Natural killer cell treated with Interleukin-12 subunit alpha and Interleukin-12 subunit beta and Interleukin-15 and Interleukin-18, amount 100 ng/mL, for 72 hours (primary cell): ENCODE data around the gene KANK3. TPM values are rescaled to one million over a fixed set of nuclear protein-coding genes. Genes with fewer than 3 reads are reported as not detected.
"Not testable (repeated sequence)": the region's sequence is repeated elsewhere in the genome, so short reads cannot be mapped to it uniquely, and the experiment has no call there.

ENCODE experiments used
- ATAC-seq, 2 donors: fragments of 150-1000 bp; cut with Tn5 transposase in 1 of 2; sonication (Bioruptor Pico), chemical (Tn5 transposase) in 1 of 2; 2 replicates each; pipeline ENCODE4 v1.10.0; 2021
- DNase-seq: peaks from one replicate; pipeline ENCODE4 v3.0.0; 2022; ENCODE audit warnings: low spot score
- H3K27ac Mint-ChIP-seq, 2 donors: 1 replicate in 1 of 2; 2 replicates in 1 of 2; pipeline ENCODE4 v1.8.0; 2022; ENCODE audit warnings: mixed read lengths in 2 of 2, mild to moderate bottlenecking in 1 of 2, moderate library complexity in 1 of 2
- H3K27me3 Mint-ChIP-seq, 2 donors: 1 replicate in 1 of 2; 2 replicates in 1 of 2; pipeline ENCODE4 v1.8.0; 2022; ENCODE audit warnings: mixed read lengths in 2 of 2
- H3K36me3 Mint-ChIP-seq: one replicate; pipeline ENCODE4 v1.8.0; 2022; ENCODE audit warnings: mixed read lengths
- H3K4me1 Mint-ChIP-seq, 2 donors: 1 replicate in 1 of 2; 2 replicates in 1 of 2; pipeline ENCODE4 v1.8.0; 2022; ENCODE audit warnings: low read depth in 2 of 2, mixed read lengths in 2 of 2, mild to moderate bottlenecking in 1 of 2
- H3K4me3 Mint-ChIP-seq: one replicate; pipeline ENCODE4 v1.8.0; 2022; ENCODE audit warnings: mixed read lengths
- H3K9me3 Mint-ChIP-seq: 2 replicates; pipeline ENCODE4 v1.8.0; 2022; ENCODE audit warnings: mixed read lengths
- total RNA-seq, 2 donors: library from RNA; stranded (reverse); gene quantifications; one replicate each; pipeline ENCODE4 v1.2.3, GENCODE V29; 2022

The KANK3 gene
- total RNA-seq, 2 donors from 2014 or later: 1.5 to 4.4 TPM

DNA sequence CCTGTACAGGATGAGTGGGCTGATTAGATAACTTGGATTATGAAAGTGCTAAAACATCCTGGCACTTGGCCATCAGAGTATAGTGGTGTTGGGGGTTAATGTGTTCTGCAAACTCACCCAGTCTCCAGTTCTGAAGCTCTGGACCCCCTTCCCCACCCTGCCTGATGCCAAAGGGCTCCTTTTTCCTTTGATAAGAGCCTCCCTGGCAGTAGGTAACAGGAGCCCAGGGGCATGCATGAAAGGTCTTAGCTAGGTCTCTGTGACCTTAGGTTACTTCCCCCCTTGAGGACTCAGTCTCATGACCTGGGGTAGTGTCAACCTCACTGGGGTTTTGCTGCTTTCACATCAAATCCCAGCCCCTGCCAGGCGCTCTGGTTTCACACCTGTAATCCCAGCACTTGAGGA, 19.3 kb downstream of the KANK3 start:
- Mint-ChIP-seq H3K4me3 (peak overlapping the region; percentile 100), H3K27ac (no peak overlapping the region)

DNA sequence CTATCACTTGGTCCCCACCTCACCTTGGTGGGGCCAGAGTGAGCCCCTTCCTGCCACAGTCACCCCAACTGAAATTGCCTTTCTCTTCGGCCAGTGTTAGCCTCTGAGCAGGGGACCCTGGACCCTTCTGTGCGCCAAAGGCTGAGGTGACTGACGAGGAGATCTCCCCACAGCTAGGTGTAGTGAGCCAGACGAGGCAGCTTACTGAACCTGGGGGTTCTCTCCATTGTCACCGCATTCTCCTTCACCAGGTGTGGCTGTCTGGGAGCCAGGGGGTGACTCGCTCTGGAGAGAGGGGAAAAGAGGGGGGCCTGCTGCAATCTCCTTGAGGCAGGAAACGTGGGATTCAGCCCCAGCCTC, 20.4 kb downstream of the KANK3 start:
- peak overlapping the region; percentile 100 for H3K4me3 Mint-ChIP-seq
- DNase-seq: peak; percentile 25
- peaks cover 19 to 25% of the 10 kb centered on the region in 2 donors for H3K4me1 Mint-ChIP-seq
- no peaks in the 10 kb centered on the region for H3K27me3 Mint-ChIP-seq
- H3K27ac Mint-ChIP-seq: peak overlapping the region; percentile 96 to 99
- no peak for ATAC-seq
- peaks cover 5% of the 10 kb centered on the region for H3K36me3 Mint-ChIP-seq
- H3K9me3 Mint-ChIP-seq: no peaks in the 10 kb centered on the region

More for the DNA sequence above, 19.3 kb downstream of the KANK3 start:
- Mint-ChIP-seq H3K36me3 (peaks cover 5% of the 10 kb centered on the region), H3K9me3 (no peaks in the 10 kb centered on the region), H3K4me1 (peaks cover 19 to 25% of the 10 kb centered on the region in 2 donors), H3K27me3 (no peaks in the 10 kb centered on the region)
- DNase-seq (no peak), ATAC-seq (no peak)

DNA sequence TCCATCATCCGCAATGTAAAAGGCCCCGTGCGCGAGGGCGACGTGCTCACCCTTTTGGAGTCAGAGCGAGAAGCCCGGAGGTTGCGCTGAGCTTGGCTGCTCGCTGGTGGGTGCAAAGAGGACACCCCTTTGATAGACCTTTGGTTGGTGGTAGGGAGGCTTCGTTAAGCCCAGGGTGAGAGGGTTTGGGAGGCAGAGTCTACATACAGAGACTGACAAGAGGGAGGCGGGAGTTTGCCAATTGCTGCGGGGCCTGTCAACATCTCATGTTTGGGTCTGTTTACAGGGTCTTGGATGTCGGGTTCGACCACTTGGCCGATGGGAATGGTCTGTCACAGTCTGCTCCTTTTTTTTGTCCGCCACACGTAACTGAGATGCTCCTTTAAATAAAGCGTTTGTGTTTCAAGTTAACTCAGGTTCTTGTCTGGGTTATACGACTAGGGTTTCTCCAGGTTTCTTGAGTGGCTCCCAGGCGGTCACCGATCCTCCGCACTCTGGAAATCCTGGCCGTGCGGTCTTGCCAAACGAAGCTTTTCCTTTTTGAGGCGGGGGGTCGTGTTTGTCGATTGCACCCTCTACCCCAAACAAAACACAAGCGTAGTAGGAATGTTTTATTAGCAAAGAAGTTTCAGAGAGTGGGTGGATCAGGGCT, 20.9 kb downstream of the KANK3 start:
- H3K36me3 Mint-ChIP-seq: peaks cover 5% of the 10 kb centered on the region
- DNase-seq: peak; percentile 22
- H3K27me3 Mint-ChIP-seq: no peaks in the 10 kb centered on the region
- peak overlapping the region; percentile 100 for H3K4me3 Mint-ChIP-seq
- no peaks in the 10 kb centered on the region for H3K9me3 Mint-ChIP-seq
- peaks cover 19 to 25% of the 10 kb centered on the region in 2 donors for H3K4me1 Mint-ChIP-seq
- peak overlapping the region; percentile 96 to 99 for H3K27ac Mint-ChIP-seq
- ATAC-seq: no peak

DNA sequence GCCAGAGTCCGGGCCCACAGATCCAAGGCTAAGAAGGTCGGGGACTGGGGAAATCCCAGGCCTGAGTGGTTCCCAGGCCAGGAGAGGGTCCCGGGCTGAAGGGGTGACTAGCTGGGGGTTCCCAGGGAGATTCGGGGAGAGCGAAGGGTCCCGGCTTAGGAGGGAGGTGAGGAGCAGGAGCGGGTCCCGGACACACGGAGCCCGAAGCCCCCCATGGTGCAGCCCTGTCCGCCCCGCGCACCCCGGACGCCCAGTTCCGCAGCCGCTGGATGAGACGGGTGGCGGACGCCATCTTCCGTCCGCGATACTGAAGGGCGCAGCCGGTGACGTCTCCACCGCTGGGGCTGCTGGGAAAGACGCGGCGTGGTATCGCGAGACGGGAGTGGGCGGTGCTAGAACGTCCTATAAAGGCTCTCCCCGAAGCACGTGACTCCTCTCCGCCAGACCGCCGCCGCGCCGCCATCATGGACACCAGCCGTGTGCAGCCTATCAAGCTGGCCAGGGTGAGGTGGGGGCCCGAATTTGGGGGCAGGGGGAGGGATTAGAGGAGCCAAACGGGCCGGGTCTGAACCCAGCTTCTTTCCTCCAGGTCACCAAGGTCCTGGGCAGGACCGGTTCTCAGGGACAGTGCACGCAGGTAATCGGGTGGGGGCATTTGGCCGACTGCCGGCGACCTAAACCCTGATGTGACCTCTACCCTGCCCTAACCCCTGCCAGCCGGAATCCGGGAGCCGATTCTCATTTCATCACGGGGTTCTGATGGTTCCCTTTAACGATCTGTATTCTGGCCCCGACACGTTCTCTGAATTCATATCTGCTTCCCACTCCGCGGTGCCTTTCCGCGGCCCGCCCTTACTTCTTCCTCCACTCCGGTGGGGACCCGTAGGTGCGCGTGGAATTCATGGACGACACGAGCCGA, 21.7 kb downstream of the KANK3 start, which contains the start of the genes NDUFA7 and RPS28:
Gene NDUFA7 (minus strand): TSS at position 309 of the 919 bp plus-strand sequence. CDS start 17 bp downstream, at position 292.
Gene RPS28 (plus strand): TSS at position 430 of the 919 bp plus-strand sequence. CDS start 35 bp downstream, at position 465.
- H3K27ac Mint-ChIP-seq: peak within 1 kb of the TSS; percentile 96 to 99
- peak within 1 kb of the TSS; percentile 100 for H3K4me3 Mint-ChIP-seq
- H3K4me1 Mint-ChIP-seq: peaks cover 19 to 25% of the 10 kb centered on the region in 2 donors
- ATAC-seq (peak; percentile 97 to 99), DNase-seq (peak; percentile 98)
- peaks cover 5% of the 10 kb centered on the region for H3K36me3 Mint-ChIP-seq
- no peaks in the 10 kb centered on the region for H3K9me3 Mint-ChIP-seq
- H3K27me3 Mint-ChIP-seq: no peaks in the 10 kb centered on the region

DNA sequence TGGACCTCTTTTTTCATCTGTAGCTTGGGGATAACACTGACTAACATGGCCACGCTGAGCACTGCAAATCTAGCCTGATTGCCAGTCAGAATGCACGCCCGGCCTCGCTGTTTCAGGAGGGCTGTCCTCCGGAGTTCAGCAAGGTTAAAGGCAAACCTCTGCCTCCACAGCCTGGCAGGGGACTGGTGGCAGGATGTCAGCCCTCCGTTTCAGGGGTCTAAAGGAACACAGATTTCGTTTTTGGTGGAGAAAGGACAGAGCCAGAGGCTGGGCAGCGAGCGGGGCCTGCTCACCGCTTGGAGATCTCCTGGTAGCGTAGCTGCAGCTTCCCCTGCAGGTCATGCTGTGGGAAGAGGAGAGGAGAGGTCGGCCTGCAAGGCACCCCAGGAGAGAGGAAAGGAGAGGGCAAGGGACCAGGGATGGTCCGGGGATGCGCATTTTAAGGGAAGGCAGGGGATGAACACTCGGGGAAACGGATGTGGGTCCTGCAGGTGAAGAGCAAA, 22.4 kb downstream of the KANK3 start:
- peaks cover 5% of the 10 kb centered on the region for H3K36me3 Mint-ChIP-seq
- DNase-seq: peak; percentile 59
- peak overlapping the region; percentile 96 to 99 for H3K27ac Mint-ChIP-seq
- ATAC-seq: peak in 1 of 2 donors; percentile 25
- peak overlapping the region; percentile 100 for H3K4me3 Mint-ChIP-seq
- peaks cover 19 to 25% of the 10 kb centered on the region in 2 donors for H3K4me1 Mint-ChIP-seq
- H3K27me3 Mint-ChIP-seq: no peaks in the 10 kb centered on the region
- H3K9me3 Mint-ChIP-seq: no peaks in the 10 kb centered on the region

DNA sequence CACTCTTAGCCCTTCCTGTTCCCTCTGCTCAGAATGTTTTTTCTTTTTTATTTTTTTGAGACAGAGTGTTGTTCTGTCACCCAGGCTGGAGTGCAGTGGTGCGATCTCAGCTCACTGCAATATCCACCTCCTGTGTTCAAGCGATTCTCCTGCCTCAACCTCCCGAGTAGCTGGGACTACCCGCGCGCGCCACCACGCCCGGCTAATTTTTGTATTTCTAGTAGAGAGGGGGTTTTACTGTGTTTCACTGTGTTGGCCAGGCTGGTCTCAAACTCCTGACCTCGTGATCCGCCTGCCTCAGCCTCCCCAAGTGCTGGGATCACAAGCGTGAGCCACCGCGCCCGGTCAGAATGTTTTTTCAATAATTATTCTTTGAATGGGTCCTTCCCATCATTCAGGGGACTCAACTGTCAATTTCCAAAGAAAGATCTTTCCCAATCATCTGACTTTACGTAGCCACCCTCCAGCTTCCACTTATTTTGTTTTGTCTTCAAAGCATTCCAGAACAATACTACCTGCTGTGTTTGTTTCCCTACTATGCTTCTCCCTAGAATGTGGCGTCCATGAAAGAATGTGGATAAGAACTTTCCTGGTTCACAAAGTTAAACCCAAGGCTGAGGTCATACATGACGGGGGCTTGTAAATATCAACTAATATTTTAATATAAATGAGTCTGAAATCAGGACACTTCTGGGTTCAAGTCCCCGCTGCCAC, 23.1 kb downstream of the KANK3 start:
- H3K4me1 Mint-ChIP-seq: peaks cover 19 to 25% of the 10 kb centered on the region in 2 donors
- DNase-seq (peak; percentile 15), ATAC-seq (no peak)
- H3K27ac Mint-ChIP-seq: peak overlapping the region; percentile 96 to 99
- H3K4me3 Mint-ChIP-seq: peak overlapping the region; percentile 100
- no peaks in the 10 kb centered on the region for H3K9me3 Mint-ChIP-seq
- H3K36me3 Mint-ChIP-seq: peaks cover 5% of the 10 kb centered on the region
- H3K27me3 Mint-ChIP-seq: no peaks in the 10 kb centered on the region

DNA sequence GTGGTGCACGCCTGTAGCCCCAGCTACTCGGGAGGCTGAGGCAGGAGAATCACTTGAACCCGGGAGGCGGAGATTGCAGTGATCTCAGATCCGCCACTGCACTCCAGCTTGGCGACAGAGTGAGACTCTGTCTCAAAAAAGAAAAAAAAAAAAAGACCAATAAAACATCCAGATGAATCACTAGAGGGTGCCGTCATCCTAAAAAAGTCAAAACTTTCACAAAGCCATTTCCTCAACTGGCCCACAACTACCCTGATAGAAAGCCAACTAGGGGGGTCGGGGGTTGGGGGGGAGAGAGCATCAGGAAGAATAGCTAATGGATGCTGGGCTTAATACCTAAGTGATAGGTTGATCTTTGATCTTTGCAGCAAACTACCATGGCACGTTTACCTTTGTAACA, 24.2 kb downstream of the KANK3 start:
- not testable (repeated sequence) for H3K4me3 Mint-ChIP-seq, DNase-seq, H3K27me3 Mint-ChIP-seq, H3K36me3 Mint-ChIP-seq, ATAC-seq, H3K9me3 Mint-ChIP-seq, H3K27ac Mint-ChIP-seq
- peaks cover 19 to 25% of the 10 kb centered on the region in 2 donors for H3K4me1 Mint-ChIP-seq

DNA sequence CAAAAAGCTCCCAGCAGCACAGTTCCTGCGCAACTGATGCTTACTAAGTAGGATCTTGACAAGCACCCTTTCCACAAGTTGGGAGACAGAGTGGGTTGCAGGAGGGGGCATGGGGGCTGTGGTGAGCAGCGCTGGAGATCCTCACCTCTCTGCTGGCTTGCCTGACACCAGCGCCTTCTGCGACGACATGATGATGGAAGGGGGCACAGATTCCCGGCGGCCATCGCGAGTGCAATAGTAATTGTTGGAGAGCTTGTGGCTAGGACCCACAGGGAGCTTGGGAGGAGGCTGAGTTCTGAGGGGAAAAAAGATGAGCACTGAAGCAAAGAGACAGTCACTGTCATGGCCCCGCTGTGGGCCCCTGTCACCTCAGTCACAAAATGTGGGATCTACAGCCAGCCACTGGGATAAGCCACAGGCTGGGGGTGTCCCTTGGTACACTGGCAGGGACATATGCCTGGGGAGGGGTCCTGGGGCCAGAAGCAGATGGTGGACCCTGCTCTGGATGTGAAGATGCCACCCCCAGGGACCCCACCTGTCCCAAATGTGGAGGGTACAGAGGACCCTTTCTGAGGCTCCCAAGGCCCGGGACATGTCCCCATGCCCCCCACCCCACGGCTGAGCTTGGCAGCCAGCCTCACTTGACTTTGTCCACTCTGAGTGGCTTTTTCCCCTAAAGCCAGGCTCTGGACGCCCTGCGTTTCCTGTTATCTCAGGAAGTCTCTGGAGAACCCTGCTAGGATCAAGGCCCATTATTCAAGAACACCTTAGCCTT, 26.5 kb downstream of the KANK3 start:
- peaks cover 5% of the 10 kb centered on the region for H3K36me3 Mint-ChIP-seq
- no peak overlapping the region for H3K27ac Mint-ChIP-seq
- no peak overlapping the region for H3K4me3 Mint-ChIP-seq

DNA sequence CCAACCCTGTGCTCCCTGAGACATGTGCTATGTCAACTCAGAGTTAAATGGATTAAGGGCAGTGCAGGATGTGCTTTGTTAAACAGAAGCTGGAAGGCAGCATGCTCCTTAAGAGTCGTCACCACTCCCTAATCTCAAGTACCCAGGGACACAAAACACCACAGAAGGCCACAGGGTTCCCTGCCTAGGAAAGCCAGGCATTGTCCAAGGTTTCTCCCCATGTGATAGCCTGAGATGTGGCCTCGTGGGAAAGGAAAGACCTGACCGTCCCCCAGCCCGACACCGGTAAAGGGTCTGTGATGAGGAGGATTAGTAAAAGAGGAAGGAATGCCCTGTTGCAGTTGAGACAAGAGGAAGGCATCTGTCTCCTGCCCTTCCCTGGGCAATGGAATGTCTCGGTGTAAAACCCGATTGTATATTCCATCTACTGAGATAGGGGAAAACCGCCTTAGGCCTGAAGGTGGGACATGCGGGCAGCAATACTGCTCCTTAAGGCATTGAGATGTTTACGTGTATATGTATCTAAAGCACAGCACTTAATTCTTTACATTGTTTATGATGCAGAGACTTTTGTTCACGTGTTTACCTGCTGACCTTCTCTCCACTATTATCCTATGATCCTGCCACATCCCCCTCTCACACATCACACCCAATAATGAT, 28.0 kb downstream of the KANK3 start:
- not testable (repeated sequence) for ATAC-seq, H3K4me1 Mint-ChIP-seq, H3K9me3 Mint-ChIP-seq, DNase-seq, H3K36me3 Mint-ChIP-seq, H3K27ac Mint-ChIP-seq, H3K4me3 Mint-ChIP-seq, H3K27me3 Mint-ChIP-seq

More for the DNA sequence above, 26.5 kb downstream of the KANK3 start:
- no peak for ATAC-seq
- Mint-ChIP-seq H3K27me3 (no peaks in the 10 kb centered on the region), H3K9me3 (no peaks in the 10 kb centered on the region), H3K4me1 (peaks cover 12 to 14% of the 10 kb centered on the region in 2 donors)
- peak; percentile 41 for DNase-seq

DNA sequence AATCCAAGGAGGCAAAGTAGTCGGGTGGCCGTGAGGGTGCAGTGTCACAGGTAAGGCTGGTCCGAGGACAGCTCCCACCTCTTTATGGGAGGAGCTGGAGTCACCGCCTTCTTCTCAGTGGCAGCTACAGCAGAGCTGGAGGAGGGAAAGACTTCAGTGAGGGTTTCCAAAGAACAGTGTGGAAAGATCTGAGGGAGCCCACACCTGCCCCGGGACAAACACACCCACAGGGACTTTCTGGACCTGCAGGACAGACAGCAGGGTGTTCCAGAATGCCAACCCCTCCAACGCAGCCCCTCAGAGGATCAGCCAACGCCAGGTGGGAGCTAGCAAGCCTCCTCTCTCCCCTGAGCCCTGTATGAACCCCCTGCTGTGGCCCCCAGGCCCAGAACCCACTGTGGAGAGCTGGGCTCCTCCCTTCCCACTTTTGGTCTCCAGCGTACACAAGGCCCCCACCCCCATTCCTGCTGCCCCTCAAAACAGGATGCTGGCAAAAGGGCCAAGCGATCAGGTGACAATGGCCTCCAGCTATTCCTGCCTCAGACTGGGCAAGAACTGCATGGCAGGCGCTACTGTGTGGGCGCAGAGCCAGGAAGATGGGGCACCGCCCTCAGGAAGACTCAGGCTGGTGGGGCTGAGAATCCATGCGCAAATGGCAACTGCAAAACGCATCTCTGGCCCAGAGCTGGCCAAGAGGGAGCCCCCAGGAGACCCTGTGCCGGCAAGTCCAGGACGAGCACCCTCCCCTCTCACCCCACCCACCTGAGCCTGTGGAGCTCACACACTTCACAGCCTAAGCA, 31.4 kb downstream of the KANK3 start:
- Mint-ChIP-seq H3K9me3 (no peaks in the 10 kb centered on the region), H3K36me3 (no peaks in the 10 kb centered on the region), H3K4me3 (no peak overlapping the region), H3K27ac (no peak overlapping the region), H3K4me1 (peaks cover 15 to 18% of the 10 kb centered on the region in 2 donors), H3K27me3 (no peaks in the 10 kb centered on the region)
- DNase-seq: no peak
- ATAC-seq: no peak

DNA sequence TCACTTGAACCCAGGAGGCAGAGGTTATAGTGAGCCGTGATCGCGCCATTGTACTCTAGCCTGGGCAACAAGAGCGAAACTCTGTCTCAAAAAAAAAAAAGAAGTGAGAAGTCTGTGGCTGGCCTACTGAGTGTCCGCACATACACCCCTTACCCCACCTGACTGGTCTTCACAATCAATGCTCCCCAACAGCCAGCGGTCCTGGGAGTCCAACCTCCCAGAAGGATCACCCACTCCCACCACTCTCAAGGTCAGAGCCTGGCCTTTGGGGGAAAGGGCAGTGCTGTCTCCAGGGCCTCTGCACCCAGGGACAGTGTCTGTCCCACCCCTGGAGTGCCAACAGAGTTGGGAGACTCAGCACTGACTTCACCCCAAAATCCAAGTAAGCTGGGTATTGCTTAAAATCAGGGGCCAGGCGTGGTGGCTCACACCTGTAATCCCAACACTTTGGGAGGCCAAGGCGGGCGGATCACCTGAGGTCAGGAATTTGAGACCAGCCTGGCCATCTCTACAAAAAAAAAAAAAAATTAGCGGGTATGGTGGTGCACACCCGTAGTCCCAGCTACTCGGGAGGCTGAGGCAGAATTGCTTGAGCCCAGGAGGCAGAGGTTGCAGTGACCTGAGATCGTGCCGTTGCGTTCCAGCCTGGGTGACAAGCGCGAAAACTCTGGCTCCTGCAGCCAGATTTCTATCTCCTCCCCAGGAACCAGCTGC, 32.6 kb downstream of the KANK3 start:
- ATAC-seq (no peak), DNase-seq (no peak)
- H3K27ac Mint-ChIP-seq: no peak overlapping the region
- no peaks in the 10 kb centered on the region for H3K27me3 Mint-ChIP-seq
- peaks cover 24 to 25% of the 10 kb centered on the region in 2 donors for H3K4me1 Mint-ChIP-seq
- no peak overlapping the region for H3K4me3 Mint-ChIP-seq
- H3K9me3 Mint-ChIP-seq: no peaks in the 10 kb centered on the region
- no peaks in the 10 kb centered on the region for H3K36me3 Mint-ChIP-seq
